Fibroblast of lung (primary cell): Measurements from ENCODE around the gene CALD1. TPM values are rescaled to one million over a fixed set of nuclear protein-coding genes. Genes with fewer than 3 reads are reported as not detected.
A peak's percentile ranks its signal among the peaks of the same experiment; 100 is the strongest.

ENCODE experiments used
- DNase-seq, 2 donors: peaks; one replicate each; pipeline versions ENCODE4 v3.0.0 to v3.0.0-alpha.2; 2010; ENCODE audit warnings: low read depth in 2 of 2
- H2AFZ ChIP-seq: 2 replicates; pipeline ENCODE4 v1.5.1; 2012; ENCODE audit warnings: low read length, control low read depth, inconsistent platforms
- H3K27ac ChIP-seq: 2 replicates; pipeline ENCODE4 v1.5.1; 2011; ENCODE audit warnings: low read length, control low read depth; ENCODE audit not compliant: insufficient read depth
- H3K27me3 ChIP-seq: 2 replicates; pipeline ENCODE4 v1.5.1; 2011; ENCODE audit warnings: mild to moderate bottlenecking, low read length; ENCODE audit not compliant: control insufficient read depth, insufficient read depth
- H3K36me3 ChIP-seq: 2 replicates; pipeline ENCODE4 v1.5.1; 2011; ENCODE audit warnings: low read length; ENCODE audit not compliant: control insufficient read depth, insufficient read depth
- H3K4me1 ChIP-seq: 2 replicates; pipeline ENCODE4 v1.5.1; 2011; ENCODE audit warnings: low read length; ENCODE audit not compliant: control insufficient read depth, insufficient read depth; ENCODE audit errors: extremely low read depth
- H3K4me2 ChIP-seq: 2 replicates; pipeline ENCODE4 v1.5.1; 2011; ENCODE audit warnings: low read length, control low read depth; ENCODE audit not compliant: insufficient read depth; ENCODE audit errors: extremely low read depth
- H3K4me3 ChIP-seq, 4 experiments: fragments of 200-600 bp in 1 of 4; sonication (generic) in 1 of 4; replicated peaks in 1 of 4; 2 replicates each; pipeline ENCODE4 v1.5.1; 2011 to 2016; ENCODE audit warnings: low read length in 4 of 4, low read depth in 3 of 4, mild to moderate bottlenecking in 3 of 4, control low read depth in 2 of 4, inconsistent platforms in 1 of 4, mixed read lengths in 1 of 4; ENCODE audit not compliant: insufficient read depth in 1 of 4; ENCODE audit errors: control extremely low read depth in 1 of 4
- H3K79me2 ChIP-seq: 2 replicates; pipeline ENCODE4 v1.5.1; 2012; ENCODE audit warnings: mild to moderate bottlenecking, low read length, inconsistent platforms; ENCODE audit not compliant: control insufficient read depth, insufficient read depth
- H3K9ac ChIP-seq: 2 replicates; pipeline ENCODE4 v1.5.1; 2011; ENCODE audit warnings: mild to moderate bottlenecking, low read length, control low read depth; ENCODE audit not compliant: insufficient read depth
- H3K9me3 ChIP-seq: 2 replicates; pipeline ENCODE4 v1.5.1; 2012; ENCODE audit warnings: low read depth, low read length; ENCODE audit not compliant: control insufficient read depth, insufficient read depth
- H4K20me1 ChIP-seq: 2 replicates; pipeline ENCODE4 v1.5.1; 2011; ENCODE audit warnings: low read length; ENCODE audit not compliant: control insufficient read depth, insufficient read depth; ENCODE audit errors: extremely low read depth
- CTCF ChIP-seq, 2 donors: IDR thresholded peaks in 1 of 2; conservative IDR thresholded peaks in 1 of 2; 1 replicate in 1 of 2; 2 replicates in 1 of 2; pipeline ENCODE4 v1.5.1; 2011 to 2012; ENCODE audit warnings: low read length in 2 of 2, control low read depth in 1 of 2, inconsistent platforms in 1 of 2, low read depth in 1 of 2, mild to moderate bottlenecking in 1 of 2
- EZH2 ChIP-seq: IDR thresholded peaks from 2 replicates; pipeline ENCODE4 v1.5.1; 2012; ENCODE audit warnings: low read length, control low read depth, mild to moderate bottlenecking; ENCODE audit errors: missing control alignments
- polyA plus RNA-seq, 2 donors: library from polyadenylated mRNA; depleted of rRNA in 1 of 2; stranded (reverse) in 1 of 2; unstranded in 1 of 2; fragments of >200 nt; gene quantifications; 2 replicates each; pipeline ENCODE4 v1.2.1, GENCODE V29; 2011 to 2012; ENCODE audit warnings: missing spikeins in 1 of 2
- total RNA-seq: library from RNA; depleted of rRNA; stranded (reverse); fragments of >200 nt; gene quantifications from 2 replicates; pipeline ENCODE4 v1.2.1, GENCODE V29; 2014

CALD1 gene
- total and polyA plus RNA-seq, 2 donors (not counting 1 experiment from before 2014, with no cell fraction given): 343 to 1,187 TPM

- H3K27me3 ChIP-seq: no peaks in the 10 kb centered on the region
- H3K36me3 ChIP-seq: peaks cover 2% of the 10 kb centered on the region
- H4K20me1 ChIP-seq: no peaks in the 10 kb centered on the region
- no peak overlapping the region for H3K4me2 ChIP-seq
- H3K27ac ChIP-seq: no peak overlapping the region
- peaks cover 81% of the 10 kb centered on the region for H3K79me2 ChIP-seq
- peaks cover 5% of the 10 kb centered on the region for H3K4me1 ChIP-seq
- DNase-seq: peak in 1 of 2 donors; percentile 84
- H3K4me3 ChIP-seq: no peak overlapping the region
- H2AFZ ChIP-seq: no peak overlapping the region
- no peak for TF ChIP-seq EZH2
- no peak overlapping the region for H3K9ac ChIP-seq
- no peaks in the 10 kb centered on the region for H3K9me3 ChIP-seq
These were observed 120.3 kb downstream of the CALD1 start for GRCh38 chr7:134899729-134900128.

GRCh38 chr7:134900166-134900982 lies 120.9 kb downstream of the CALD1 start:
- Histone ChIP-seq H2AFZ (no peak overlapping the region), H3K27ac (no peak overlapping the region), H3K9ac (no peak overlapping the region), H3K4me2 (no peak overlapping the region), H3K36me3 (peaks cover 2% of the 10 kb centered on the region), H3K4me1 (peaks cover 5% of the 10 kb centered on the region), H3K27me3 (no peaks in the 10 kb centered on the region), H3K4me3 (no peak overlapping the region), H3K9me3 (no peaks in the 10 kb centered on the region), H3K79me2 (peaks cover 78% of the 10 kb centered on the region), H4K20me1 (no peaks in the 10 kb centered on the region)
- DNase-seq: no peak
- no peak for TF ChIP-seq EZH2
- TF ChIP-seq CTCF (conservative IDR thresholded peaks at IDR 0.05 in 1 of 2, IDR thresholded peaks at IDR 0.05 in 1 of 2; ENCODE audit: low read depth in 1 of 2, low read length in 2 of 2): no peak

GRCh38 chr7:134901389-134902020 lies 122.1 kb downstream of the CALD1 start:
- Histone ChIP-seq H3K36me3 (peaks cover 2% of the 10 kb centered on the region), H3K9ac (no peak overlapping the region), H3K4me3 (no peak overlapping the region), H4K20me1 (no peaks in the 10 kb centered on the region), H2AFZ (no peak overlapping the region), H3K4me1 (peaks cover 5% of the 10 kb centered on the region), H3K27ac (no peak overlapping the region), H3K9me3 (no peaks in the 10 kb centered on the region), H3K27me3 (no peaks in the 10 kb centered on the region), H3K4me2 (no peak overlapping the region), H3K79me2 (peaks cover 71% of the 10 kb centered on the region)
- no peak for DNase-seq
- TF ChIP-seq EZH2 (no peak), CTCF (conservative IDR thresholded peaks at IDR 0.05 in 1 of 2, IDR thresholded peaks at IDR 0.05 in 1 of 2; ENCODE audit: low read depth in 1 of 2, low read length in 2 of 2) (no peak)
